ENCODE results near the gene ERGIC3. TPM values are rescaled to one million over a fixed set of nuclear protein-coding genes. Genes with fewer than 3 reads are reported as not detected.
A peak's percentile ranks its signal among the peaks of the same experiment; 100 is the strongest.
"Not testable (repeated sequence)": the region's sequence is repeated elsewhere in the genome, so short reads cannot be mapped to it uniquely, and the experiment has no call there.

Gene ERGIC3
- total RNA-seq, 1 experiment from 2014 or later: 426 TPM

- DNase-seq (ENCODE audit: low spot score): not testable (repeated sequence)
These were observed 24.1 kb upstream of the ERGIC3 start for GRCh38 chr20:35517767-35518166.

GRCh38 chr20:35518955-35519354 is 22.9 kb upstream of the ERGIC3 start:
- DNase-seq (ENCODE audit: low spot score): no peak

- peak; percentile 77 for DNase-seq (ENCODE audit: low spot score)
These were observed 18.5 kb upstream of the ERGIC3 start for GRCh38 chr20:35523298-35523888.

GRCh38 chr20:35525639-35526038 is 16.2 kb upstream of the ERGIC3 start:
- no peak for DNase-seq (ENCODE audit: low spot score)

GRCh38 chr20:35527122-35527769 is 14.6 kb upstream of the ERGIC3 start:
- no peak for DNase-seq (ENCODE audit: low spot score)

- DNase-seq (ENCODE audit: low spot score): no peak
These were observed 12.3 kb upstream of the ERGIC3 start, which contains the start of gene C20orf173 for GRCh38 chr20:35529552-35529951. TSS of gene C20orf173 (minus strand) at chr20:35529652. CDS start at chr20:35529373, 279 bp downstream.

- peak; percentile 95 for DNase-seq (ENCODE audit: low spot score)
These were observed 2.1 kb upstream of the ERGIC3 start for GRCh38 chr20:35539756-35540212.

- DNase-seq (ENCODE audit: low spot score): peak; percentile 34
These were observed 628 bp upstream of the ERGIC3 start for GRCh38 chr20:35541118-35541782.

GRCh38 chr20:35542990-35543389 is 1.1 kb downstream of the ERGIC3 start:
- DNase-seq (ENCODE audit: low spot score): no peak

GRCh38 chr20:35544436-35544835 is 2.6 kb downstream of the ERGIC3 start:
- DNase-seq (ENCODE audit: low spot score): no peak

GRCh38 chr20:35544941-35545340 is 3.1 kb downstream of the ERGIC3 start:
- not testable (repeated sequence) for DNase-seq (ENCODE audit: low spot score)

GRCh38 chr20:35546127-35546526 is 4.2 kb downstream of the ERGIC3 start:
- DNase-seq (ENCODE audit: low spot score): no peak

GRCh38 chr20:35547329-35547728 is 5.5 kb downstream of the ERGIC3 start:
- DNase-seq (ENCODE audit: low spot score): no peak

GRCh38 chr20:35551503-35551902 is 9.6 kb downstream of the ERGIC3 start:
- no peak for DNase-seq (ENCODE audit: low spot score)

GRCh38 chr20:35552914-35553313 is 11.0 kb downstream of the ERGIC3 start:
- no peak for DNase-seq (ENCODE audit: low spot score)

GRCh38 chr20:35555461-35555860 is 13.6 kb downstream of the ERGIC3 start:
- DNase-seq (ENCODE audit: low spot score): not testable (repeated sequence)

- no peak for DNase-seq (ENCODE audit: low spot score)
These were observed 14.2 kb downstream of the ERGIC3 start for GRCh38 chr20:35555951-35556645.

- DNase-seq (ENCODE audit: low spot score): no peak
These were observed 15.0 kb downstream of the ERGIC3 start for GRCh38 chr20:35556871-35557270.

GRCh38 chr20:35558451-35558850 is 16.6 kb downstream of the ERGIC3 start:
- DNase-seq (ENCODE audit: low spot score): no peak

- no peak for DNase-seq (ENCODE audit: low spot score)
These were observed 17.3 kb downstream of the ERGIC3 start for GRCh38 chr20:35559042-35559693.

- DNase-seq (ENCODE audit: low spot score): peak; percentile 96
These were observed 18.2 kb downstream of the ERGIC3 start for GRCh38 chr20:35560105-35560511.

- no peak for DNase-seq (ENCODE audit: low spot score)
These were observed 18.7 kb downstream of the ERGIC3 start for GRCh38 chr20:35560541-35560940.
